ENCODE data around the gene ARPC2.

GRCh38 chr2:218245214-218245613 is 28.2 kb downstream of the ARPC2 start:
- TF ChIP-seq POLR2A (IDR thresholded peaks at IDR 0.05) (no peak), CTCF (IDR thresholded peaks at IDR 0.05 in 8 of 11, conservative IDR thresholded peaks at IDR 0.05 in 3 of 11) (no peak), POLR2AphosphoS5 (IDR thresholded peaks at IDR 0.05) (no peak)
